GM12891 (cell line): Measurements from ENCODE around the gene FUT8.

Source experiments
- POLR2A ChIP-seq: IDR thresholded peaks from 2 replicates; pipeline ENCODE4 v1.6.1; 2011; ENCODE audit warnings: low read depth, low read length, control low read depth
- TAF1 ChIP-seq: IDR thresholded peaks from 2 replicates; pipeline ENCODE4 v1.6.1; 2011; ENCODE audit warnings: low read depth, low read length, control low read depth

DNA sequence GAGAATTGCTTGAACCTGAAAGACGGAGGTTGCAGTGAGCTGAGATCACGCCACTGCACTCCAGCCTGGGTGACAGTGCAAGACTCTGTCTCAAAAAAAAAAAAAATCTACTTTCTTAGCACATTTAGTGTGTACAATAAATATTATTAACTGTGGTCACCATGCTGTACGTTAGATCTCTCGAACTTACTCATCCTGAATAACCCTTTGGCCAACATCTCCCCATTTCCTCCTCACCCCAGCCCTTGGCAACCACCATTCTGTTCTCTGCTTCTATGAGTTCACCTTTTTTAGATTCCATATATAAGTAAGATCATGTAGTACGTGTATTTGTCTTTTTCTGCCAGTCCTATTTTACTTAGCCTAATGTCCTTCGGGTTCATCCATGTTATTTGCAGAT, 13.4 kb downstream of the FUT8 start:
- no peak for TF ChIP-seq POLR2A
- TF ChIP-seq TAF1: no peak
